Activated CD4-positive, alpha-beta T cell treated with anti-CD3 and anti-CD28 coated beads, Interleukin-2, amount 50 U/mL, for 4 hours (primary cell): ENCODE data around the gene SCD.
"Not testable (repeated sequence)": the region's sequence is repeated elsewhere in the genome, so short reads cannot be mapped to it uniquely, and the experiment has no call there.

Experiments
- DNase-seq, 2 experiments: peaks; one replicate each; pipeline ENCODE4 v3.0.0-alpha.2; 2020

The SCD gene

GRCh38 chr10:100346765-100347567 lies at the start of gene SCD:
TSS of gene SCD (plus strand) at chr10:100347233. CDS start at chr10:100347505, 272 bp downstream.
- peak; percentile 64 to 69 for DNase-seq

DNA sequence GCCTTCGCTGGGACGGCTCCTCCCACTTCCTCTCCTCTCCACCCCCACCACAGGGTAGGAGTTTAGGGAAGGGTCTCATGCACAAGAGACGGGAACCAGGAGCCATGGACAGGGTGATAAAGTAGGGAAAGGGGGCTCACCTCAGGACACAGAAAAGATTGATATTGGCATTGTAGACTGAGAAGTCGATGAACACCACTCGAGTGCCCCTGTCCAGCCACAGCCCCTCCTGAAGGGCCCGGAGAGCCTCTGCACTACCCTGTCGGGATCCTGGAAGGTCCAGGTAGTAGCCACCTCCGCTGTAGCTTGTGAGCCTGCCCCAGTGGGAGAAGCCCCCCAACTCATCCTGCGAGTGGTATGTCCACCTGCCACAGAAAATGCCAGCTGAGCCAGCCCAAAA lies 49.8 kb upstream of the SCD start:
- DNase-seq = no peak

- DNase-seq = not testable (repeated sequence)
Measured at GRCh38 chr10:100301123-100301522, 45.9 kb upstream of the SCD start.

- DNase-seq = no peak
Measured at GRCh38 chr10:100303724-100304319, 43.2 kb upstream of the SCD start.

DNA sequence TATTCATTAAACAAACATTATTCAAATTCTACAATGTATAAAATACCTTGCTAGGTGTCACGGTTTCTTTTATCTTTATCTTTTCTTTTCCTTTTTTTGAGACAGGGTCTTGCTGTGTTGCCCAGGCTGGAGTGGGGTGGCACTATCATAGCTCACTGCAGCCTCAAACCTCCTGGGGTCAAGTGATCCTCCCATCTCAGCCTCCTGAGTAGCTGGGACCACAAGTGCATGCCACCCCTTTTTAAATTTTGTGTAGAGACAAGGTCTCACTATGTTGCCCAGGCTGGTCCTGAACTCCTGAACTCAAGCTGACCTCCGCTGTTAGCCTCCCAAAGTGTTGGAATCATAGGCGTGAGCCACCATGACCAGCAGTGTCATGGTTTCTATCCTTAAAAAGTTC lies 42.6 kb upstream of the SCD start:
- DNase-seq = no peak

GRCh38 chr10:100306861-100307260 lies 40.2 kb upstream of the SCD start:
- DNase-seq = no peak

DNA sequence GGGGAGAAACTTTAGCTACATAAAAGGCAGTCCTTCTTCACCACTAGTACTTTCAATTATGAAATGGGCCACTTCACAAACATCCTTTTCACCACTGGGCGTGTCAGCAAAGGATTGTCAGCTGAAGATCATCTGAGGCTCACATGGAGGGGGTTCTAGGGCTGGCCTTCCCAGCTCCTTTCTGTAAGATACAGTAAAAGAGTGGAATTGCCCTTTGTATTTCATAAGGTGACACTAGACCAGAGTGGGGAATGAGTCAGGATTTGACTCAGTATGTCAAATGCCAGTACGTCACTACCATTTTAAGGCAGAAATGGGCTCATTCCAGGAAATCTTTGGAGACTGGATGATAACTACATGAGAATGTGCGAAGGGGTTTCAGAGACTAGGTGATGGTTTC lies 39.3 kb upstream of the SCD start:
- no peak for DNase-seq

- no peak for DNase-seq
Measured at GRCh38 chr10:100311298-100311697, 35.7 kb upstream of the SCD start.

- no peak for DNase-seq
Measured at GRCh38 chr10:100315615-100316014, 31.4 kb upstream of the SCD start.

- DNase-seq = no peak
Measured at GRCh38 chr10:100318207-100318606, 28.8 kb upstream of the SCD start.

DNA sequence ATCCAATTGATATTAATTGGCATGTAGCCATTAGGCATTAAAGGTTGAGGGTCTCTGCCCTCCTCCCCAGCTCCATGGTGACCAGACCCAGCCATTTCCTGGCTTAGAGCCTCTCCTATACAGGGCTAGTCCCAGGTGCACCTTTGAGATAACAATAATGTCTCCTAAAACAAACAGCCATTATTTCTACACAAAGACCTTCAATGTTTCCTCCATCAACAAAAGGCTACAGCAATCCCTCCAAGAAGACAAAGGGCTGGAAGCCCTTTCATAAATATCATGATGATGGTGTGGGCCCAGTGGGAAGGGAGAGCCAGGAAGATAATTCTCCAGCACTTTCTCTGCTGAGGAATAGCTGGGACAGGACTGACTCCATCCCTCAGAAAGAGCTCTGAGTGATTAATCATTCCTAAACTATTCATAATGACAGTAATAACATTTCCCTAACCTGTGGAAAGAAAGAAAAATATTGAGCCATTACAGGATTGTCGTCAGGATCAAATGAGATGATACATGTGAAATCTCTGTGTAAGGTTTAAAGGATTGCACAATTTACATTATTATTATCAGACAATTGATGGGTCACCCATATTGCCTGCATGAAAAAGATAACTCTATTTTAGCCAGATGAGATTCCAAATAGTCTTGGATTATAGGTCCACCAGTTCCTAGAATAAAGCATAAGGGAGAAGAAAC lies 27.2 kb upstream of the SCD start:
- no peak for DNase-seq

GRCh38 chr10:100325158-100325557 lies 21.9 kb upstream of the SCD start:
- DNase-seq = no peak

- DNase-seq = no peak
Measured at GRCh38 chr10:100327007-100327717, 19.9 kb upstream of the SCD start.

- DNase-seq = no peak
Measured at GRCh38 chr10:100327718-100328009, 19.4 kb upstream of the SCD start.

DNA sequence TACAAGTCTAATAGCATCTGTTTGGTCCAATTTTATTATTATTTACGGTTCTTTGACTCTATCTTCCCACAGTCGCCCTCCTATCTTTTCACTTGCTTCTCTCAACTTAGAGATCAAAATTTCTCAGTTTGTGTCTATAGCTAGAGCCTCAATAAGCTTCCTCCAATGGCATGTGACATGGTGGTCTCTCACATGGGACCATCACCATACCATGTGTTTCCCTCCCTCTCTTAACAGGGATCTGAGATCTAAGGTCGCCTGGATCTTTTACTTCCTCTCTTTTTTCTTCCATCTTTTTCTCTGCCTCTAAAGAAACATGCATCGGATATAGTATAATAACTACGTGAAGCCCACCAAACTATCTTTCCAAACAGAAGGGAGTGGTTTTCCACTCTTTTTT lies 18.8 kb upstream of the SCD start:
- DNase-seq = no peak

GRCh38 chr10:100330079-100330478 lies 17.0 kb upstream of the SCD start, which contains the start of gene PKD2L1:
TSS of gene PKD2L1 (minus strand) at chr10:100330228. CDS start at chr10:100330103, 125 bp downstream.
- DNase-seq = no peak

DNA sequence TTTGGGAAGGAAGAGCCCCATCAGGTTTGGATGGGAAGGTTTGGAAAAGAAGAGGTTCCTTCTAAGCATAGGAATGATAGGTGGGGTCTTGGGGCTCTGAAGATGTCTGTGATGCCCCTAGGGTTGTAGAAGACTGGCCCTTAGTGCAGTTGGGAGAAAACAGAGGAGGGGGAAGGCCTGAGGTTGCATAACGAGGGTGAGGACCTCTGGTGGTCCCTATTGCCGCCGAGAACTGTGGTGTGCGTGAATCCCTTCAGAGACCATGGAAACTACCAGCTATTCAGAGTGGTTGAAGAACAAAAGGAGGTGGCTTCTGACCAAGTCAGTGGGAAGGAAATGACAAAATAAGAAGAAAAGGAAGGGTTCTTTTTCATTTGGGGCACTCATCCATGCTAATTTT lies 13.9 kb upstream of the SCD start:
- no peak for DNase-seq

DNA sequence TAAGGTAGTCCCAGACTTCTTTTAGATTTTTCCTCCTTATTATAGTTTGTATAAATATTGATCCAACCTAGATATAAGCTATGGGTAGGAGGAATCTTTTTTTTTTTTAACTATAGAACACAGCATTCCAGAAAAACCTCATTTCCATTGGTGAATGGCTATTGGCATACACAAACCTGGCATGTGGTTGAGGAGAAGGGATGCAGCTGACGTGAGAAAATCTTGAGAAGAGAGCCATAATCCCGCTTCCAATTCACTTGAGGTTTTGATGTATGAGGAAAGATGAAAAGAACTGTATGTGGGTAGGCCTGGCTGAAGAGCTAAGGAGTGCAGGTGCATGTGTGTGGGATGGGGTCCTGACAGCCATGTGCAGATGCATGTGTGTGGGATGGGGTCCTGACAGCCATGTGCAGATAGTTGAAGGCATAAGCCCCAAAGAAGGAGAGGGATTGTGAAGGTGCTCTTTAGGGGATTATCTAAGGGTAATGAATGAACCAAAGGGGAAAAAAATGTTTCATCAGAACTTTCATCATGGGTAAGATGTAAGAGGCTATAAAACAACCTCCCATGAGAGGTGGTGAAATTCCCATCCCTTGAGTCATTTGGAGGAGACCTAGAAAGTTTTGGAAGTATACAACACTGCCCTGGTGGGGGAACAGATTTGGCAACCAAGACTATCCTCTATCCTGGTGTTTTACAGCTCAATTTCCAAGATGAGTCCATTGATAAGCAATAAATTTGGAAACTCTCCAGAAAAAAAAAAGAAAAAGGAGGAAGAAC lies 13.2 kb upstream of the SCD start:
- DNase-seq = no peak

GRCh38 chr10:100334762-100335161 lies 12.3 kb upstream of the SCD start:
- DNase-seq = no peak

DNA sequence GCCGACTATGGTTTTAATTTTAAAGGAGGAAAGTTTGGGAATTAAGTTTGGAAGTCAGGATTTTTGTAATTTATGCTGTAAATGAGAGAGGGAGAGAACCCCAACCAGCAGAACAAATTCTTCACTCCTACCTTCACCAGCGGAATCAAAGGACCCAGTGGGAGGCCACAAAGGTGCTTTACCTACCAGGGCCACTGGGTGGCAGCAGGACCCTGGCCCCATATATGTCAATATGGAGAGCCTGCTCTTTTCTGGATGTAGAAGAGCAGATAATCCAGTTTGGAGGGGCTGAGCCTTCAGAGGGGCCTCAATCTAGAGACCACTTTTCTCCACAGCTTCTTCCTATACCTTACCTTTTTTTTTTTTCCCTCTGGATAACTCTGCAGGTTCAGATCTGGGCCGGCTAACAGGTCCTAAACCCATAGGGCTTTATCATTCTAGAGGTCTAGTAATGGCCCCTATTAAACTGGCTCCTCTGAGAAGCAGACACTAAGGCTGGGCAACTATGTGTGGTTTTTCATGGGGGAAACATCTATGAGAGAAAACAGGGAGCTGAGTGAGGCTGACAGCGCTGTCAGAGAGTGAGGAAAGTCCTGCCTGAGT lies 8.5 kb upstream of the SCD start:
- DNase-seq = peak; percentile 79 to 83

DNA sequence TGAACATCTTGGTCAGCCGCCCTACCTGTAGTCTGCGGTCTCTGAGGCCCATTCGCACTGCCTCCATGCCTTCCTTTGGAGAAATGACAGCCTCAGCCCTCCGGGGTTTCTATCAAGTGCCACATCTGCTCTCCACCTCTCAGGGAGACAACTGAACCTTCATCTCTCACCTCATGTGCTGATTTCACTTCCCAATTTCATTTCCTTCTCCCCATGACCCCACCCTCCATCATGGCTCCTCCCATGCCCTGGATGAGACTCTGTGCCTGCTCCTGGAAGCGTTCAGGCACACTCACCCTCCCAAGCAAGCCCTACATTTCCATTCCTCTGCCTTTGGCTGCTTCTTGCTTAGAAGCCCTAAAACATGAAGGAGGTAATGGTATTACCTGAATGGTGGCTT lies 7.8 kb upstream of the SCD start:
- DNase-seq = no peak
